Measurements from ENCODE around the gene TMEM161A.

GRCh38 chr19:19107654-19108053, 30.6 kb downstream of the TMEM161A start:
- no peak for TF ChIP-seq CTCF (IDR thresholded peaks at IDR 0.05)
- TF ChIP-seq ZFX (IDR thresholded peaks at IDR 0.05; ENCODE audit: borderline replicate concordance) = no peak
